Stimulated activated CD4-positive, alpha-beta T cell treated with anti-CD3 and anti-CD28 coated beads, Interleukin-1b, Interleukin-23, amount 100 ng/mL, for 24 hours (primary cell): ENCODE data around the gene CMTR1.
"Not testable (repeated sequence)": the region's sequence is repeated elsewhere in the genome, so short reads cannot be mapped to it uniquely, and the experiment has no call there.

Experiments
- DNase-seq, 4 experiments: peaks; one replicate each; pipeline ENCODE4 v3.0.0-alpha.2; 2020; ENCODE audit warnings: low read depth in 4 of 4, low spot score in 1 of 4

Gene CMTR1

GRCh38 chr6:37432916-37433656 is at the start of gene CMTR1:
TSS of gene CMTR1 (plus strand) at chr6:37433221. CDS start at chr6:37435630, 2,409 bp downstream.
- DNase-seq = peak; percentile 92 to 96 (median 95)

- DNase-seq = no peak
Observed at GRCh38 chr6:37388578-37388977, 44.4 kb upstream of the CMTR1 start.

- no peak for DNase-seq
Observed at GRCh38 chr6:37389857-37390256, 43.2 kb upstream of the CMTR1 start.

- no peak for DNase-seq
Observed at GRCh38 chr6:37391120-37391519, 41.9 kb upstream of the CMTR1 start.

- DNase-seq = no peak
Observed at GRCh38 chr6:37392821-37393220, 40.2 kb upstream of the CMTR1 start.

GRCh38 chr6:37393381-37393929 is 39.6 kb upstream of the CMTR1 start:
- DNase-seq = no peak

GRCh38 chr6:37396571-37397180 is 36.3 kb upstream of the CMTR1 start:
- DNase-seq = no peak

GRCh38 chr6:37399131-37399530 is 33.9 kb upstream of the CMTR1 start:
- DNase-seq = no peak

- DNase-seq = no peak
Observed at GRCh38 chr6:37399795-37400490, 33.1 kb upstream of the CMTR1 start.

GRCh38 chr6:37401658-37402057 is 31.4 kb upstream of the CMTR1 start:
- not testable (repeated sequence) for DNase-seq

- no peak for DNase-seq
Observed at GRCh38 chr6:37406726-37407341, 26.2 kb upstream of the CMTR1 start.

GRCh38 chr6:37407948-37408347 is 25.1 kb upstream of the CMTR1 start:
- DNase-seq = no peak

GRCh38 chr6:37409501-37409900 is 23.5 kb upstream of the CMTR1 start:
- no peak for DNase-seq

GRCh38 chr6:37417393-37417792 is 15.6 kb upstream of the CMTR1 start:
- no peak for DNase-seq

GRCh38 chr6:37418722-37419121 is 14.3 kb upstream of the CMTR1 start:
- no peak for DNase-seq

- DNase-seq = no peak
Observed at GRCh38 chr6:37426058-37426944, 6.7 kb upstream of the CMTR1 start.

- DNase-seq = no peak
Observed at GRCh38 chr6:37426945-37427510, 6.0 kb upstream of the CMTR1 start.

- no peak for DNase-seq
Observed at GRCh38 chr6:37429352-37429750, 3.7 kb upstream of the CMTR1 start.

- DNase-seq = no peak
Observed at GRCh38 chr6:37432590-37432915, 468 bp upstream of the CMTR1 start.

GRCh38 chr6:37433657-37434271 is 743 bp downstream of the CMTR1 start:
- peak; percentile 5 to 33 (median 26) for DNase-seq
